Measurements from ENCODE around the gene MIOS.
"Not testable (repeated sequence)": the region's sequence is repeated elsewhere in the genome, so short reads cannot be mapped to it uniquely, and the experiment has no call there.

MIOS gene

DNA sequence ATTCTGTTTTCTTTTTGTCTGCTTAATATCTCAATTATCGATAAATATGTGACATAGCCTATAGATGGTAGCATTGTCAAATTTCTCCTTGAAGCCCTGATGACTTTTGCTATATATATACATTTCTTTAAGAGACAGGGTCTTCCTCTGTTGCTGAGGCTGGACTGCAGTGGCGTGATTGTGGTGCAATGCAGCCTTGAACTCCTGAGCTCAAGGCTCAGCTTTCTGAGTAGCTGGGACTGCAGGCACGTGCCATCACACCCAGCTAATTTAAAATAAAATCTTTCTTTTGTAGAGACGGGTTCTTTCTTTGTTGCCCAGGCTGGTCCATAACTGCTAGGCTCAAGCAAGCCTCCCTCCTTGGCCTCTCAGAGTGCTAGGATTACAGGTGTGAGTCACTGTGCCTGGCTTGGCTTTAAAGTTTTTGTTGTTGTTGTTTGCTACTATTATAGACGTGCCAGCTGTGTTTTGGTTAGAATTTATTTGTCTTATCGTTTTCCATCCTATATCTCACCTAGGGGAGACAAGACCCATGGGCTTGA lies 80.9 kb downstream of the MIOS start:
- DNase-seq (ENCODE audit: low read depth), result no peak

DNA sequence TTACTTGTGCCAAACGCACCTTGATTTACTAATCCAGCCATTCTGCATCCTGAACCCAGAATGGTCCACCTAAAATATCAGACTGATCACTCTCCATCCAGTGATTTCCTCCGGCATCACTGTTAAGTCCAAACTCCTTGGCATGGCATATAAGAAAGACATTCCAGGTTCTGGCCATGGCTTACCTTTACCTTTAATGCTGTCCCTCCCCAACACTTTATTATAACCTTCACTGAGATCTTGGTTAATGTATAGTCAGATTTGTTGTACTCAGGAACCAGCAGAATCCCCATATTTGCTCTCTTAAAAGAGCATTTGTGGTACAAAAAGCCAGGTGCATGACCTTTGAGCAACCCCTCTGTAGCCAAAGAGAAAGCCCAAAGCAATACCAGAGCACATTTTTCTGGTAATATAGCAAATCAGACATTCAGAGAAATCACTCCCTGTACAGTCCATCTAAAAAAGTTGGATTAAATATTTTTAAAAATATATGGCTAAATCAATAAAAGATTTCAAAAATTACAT lies 84.1 kb downstream of the MIOS start:
- no peak for DNase-seq (ENCODE audit: low read depth)

DNA sequence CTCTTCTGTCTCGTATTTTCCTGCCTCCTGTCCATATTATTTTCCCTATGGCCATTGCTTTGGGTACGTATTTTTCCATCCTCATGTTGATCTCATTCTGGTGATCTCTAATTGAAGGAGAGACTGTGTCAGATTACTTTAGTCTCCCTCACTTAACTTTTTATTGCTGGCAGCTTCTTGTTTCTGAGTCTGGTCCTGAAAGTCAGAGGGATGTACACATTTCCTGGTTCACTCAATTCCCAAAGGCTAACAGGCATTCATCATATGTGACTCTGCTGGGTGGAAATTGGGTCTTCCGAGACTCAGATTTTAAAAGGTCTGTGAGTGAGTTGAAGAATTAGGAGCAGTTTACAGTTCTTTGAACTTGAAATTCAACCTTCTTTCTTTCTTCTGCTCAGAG lies 84.8 kb downstream of the MIOS start:
- DNase-seq (ENCODE audit: low read depth), result no peak

DNA sequence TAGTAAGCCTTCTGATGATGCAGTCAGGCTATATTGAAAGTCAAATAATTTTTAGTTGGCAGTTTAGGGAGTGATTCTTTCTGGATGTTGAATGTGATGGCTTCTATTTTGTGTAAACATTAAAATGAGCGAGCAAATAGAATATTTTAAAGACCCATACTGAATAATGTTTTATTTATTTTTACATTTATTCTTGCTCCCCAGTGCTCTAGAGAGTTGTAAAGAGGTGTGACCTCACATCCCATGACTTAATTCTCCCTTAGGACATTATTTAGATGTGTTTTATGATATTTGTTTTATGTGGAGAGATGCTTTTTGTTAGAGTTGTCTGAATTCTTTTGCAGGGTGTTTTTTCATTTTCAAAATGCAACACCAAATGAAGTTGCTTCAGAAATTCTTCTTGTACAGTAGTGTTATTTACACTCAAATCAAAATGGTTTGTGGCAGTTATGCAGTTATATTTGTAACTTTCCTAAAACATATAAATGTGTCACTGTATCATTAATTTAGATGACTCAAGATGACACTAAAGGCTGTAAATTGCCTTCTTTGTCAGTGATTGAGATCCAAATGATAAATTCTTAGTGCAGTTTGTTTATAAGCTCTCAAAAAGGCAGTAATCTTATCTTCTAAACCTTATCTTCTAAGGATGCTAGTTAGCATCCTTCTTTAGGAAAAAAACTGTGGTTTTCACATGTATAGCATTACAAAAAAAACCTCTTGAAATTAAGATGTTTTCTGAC lies 86.3 kb downstream of the MIOS start:
- no peak for DNase-seq (ENCODE audit: low read depth)

DNA sequence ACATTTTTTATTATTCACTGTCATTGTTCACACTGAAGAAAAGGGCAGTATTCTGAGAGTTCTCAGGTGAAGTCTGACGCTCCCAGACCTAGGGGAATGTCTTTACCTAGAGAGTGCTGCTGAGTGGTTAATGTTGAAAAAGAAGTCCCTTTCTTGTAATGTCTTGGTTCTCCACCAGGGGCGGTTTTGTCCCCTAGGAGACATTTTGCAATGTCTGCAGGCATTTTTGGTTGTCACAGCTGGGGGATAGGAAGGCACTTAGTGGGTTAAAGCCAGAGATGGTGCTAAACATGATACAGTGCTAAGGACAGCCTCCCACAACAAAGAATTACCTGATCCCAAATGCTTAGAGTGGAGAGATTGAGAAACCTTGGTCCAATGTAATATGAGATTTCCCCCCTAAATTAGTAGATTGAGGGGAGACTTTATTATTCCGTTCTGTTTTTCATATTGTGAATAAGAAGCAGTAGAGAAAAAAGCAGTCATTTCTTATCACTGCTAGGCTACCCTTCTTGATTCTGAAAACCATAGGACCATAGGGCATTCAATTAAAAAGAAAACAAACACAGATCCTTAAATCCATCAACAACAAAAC lies 87.0 kb downstream of the MIOS start:
- no peak for DNase-seq (ENCODE audit: low read depth)

DNA sequence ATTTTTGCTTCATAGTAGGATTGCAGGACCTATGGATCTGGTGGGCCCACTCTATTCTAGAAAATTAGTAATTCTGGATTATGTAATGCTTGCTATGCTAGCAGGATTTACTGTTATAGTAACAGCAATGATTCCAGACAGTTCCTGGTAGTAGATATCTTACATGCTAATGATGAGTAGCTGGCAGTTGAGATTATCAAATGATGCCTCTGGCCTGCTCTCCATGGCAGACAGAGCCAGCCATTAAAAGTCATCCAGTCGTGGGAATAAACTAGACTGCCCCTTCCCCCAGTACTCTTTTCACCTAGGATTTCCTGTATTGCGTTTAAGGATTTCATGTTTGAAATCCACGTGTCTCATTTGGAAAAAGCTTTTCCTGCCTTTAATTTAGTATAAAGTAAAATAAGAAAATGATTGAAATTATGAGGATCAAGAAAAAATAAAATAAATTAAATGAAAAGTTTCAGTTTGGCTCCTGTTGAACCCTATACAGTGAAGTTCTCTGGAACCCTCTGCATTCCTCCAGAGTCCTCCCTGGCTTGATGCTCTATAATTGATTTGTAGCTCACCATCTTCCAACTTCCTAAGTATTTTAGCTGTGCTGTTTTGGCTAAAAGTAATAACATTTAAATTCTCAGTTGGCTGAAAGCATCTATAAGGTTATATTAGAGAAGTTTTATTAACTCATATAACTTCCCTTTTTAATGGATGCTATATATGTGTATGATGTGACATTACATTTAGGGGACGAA lies 88.5 kb downstream of the MIOS start:
- DNase-seq (ENCODE audit: low read depth), result no peak

DNA sequence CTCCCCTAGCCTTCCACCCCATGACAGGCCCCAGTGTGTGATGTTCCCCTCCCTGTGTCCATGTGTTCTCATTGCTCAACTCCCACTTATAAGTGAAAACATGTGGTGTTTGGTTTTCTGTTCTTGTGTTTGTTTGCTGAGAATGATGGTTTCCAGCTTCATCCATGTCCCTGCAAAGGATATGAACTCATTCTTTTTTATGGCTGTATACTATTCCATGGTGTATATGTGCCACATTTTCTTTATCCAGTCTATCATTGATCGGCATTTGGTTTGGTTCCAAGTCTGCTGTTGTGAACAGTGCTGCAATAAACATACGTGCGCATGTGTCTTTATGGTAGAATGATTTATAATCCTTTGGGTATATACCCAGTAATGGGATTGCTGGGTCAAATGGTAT lies 89.8 kb downstream of the MIOS start:
- not testable (repeated sequence) for DNase-seq (ENCODE audit: low read depth)
